ENCODE results near the gene ARHGDIG. TPM values are rescaled to one million over a fixed set of nuclear protein-coding genes. Genes with fewer than 3 reads are reported as not detected.

ARHGDIG gene
- total and polyA plus RNA-seq, 7 donors, result 1.6 to 5.7 (median 5.0) TPM; not detected in 1

DNA sequence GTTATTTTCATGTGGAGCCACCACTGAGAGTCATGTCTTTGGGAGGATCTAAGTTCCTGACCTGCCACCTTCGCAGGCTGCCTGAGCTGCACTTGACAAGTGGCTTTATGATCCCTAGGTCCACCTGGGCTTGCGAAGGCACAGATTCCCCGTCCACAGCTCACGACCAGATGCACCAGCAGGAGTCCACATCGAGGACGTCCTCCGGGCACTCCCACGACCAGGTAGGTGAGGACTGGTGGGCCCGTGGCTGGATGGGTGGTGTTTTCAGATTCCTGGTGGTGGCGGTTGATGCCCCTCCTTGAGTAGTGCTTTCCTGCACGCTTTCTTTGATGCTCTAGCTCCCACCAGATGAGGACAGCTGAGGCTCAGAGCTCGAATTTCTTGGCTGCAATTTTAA is 31.0 kb upstream of the ARHGDIG start:
- H3K27me3 ChIP-seq, result no peaks in the 10 kb centered on the region
- H3K36me3 ChIP-seq, result peaks cover 0 to 41% (median 16%) of the 10 kb centered on the region in 4 donors
- TF ChIP-seq POLR2A (IDR thresholded peaks at IDR 0.05) (no peak), EP300 (IDR thresholded peaks at IDR 0.05) (no peak), POLR2AphosphoS5 (IDR thresholded peaks at IDR 0.05) (no peak)
- TF ChIP-seq, protein P1, sequence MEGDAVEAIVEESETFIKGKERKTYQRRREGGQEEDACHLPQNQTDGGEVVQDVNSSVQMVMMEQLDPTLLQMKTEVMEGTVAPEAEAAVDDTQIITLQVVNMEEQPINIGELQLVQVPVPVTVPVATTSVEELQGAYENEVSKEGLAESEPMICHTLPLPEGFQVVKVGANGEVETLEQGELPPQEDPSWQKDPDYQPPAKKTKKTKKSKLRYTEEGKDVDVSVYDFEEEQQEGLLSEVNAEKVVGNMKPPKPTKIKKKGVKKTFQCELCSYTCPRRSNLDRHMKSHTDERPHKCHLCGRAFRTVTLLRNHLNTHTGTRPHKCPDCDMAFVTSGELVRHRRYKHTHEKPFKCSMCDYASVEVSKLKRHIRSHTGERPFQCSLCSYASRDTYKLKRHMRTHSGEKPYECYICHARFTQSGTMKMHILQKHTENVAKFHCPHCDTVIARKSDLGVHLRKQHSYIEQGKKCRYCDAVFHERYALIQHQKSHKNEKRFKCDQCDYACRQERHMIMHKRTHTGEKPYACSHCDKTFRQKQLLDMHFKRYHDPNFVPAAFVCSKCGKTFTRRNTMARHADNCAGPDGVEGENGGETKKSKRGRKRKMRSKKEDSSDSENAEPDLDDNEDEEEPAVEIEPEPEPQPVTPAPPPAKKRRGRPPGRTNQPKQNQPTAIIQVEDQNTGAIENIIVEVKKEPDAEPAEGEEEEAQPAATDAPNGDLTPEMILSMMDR (IDR thresholded peaks at IDR 0.05), result no peak
- no peak overlapping the region for H3K27ac ChIP-seq
- WGBS, 2 donors, result 87% methylated on average over 12 of the region's 12 CpGs
- no peaks in the 10 kb centered on the region for H3K4me1 ChIP-seq
- no peak for DNase-seq
- H3K4me3 ChIP-seq, result no peak overlapping the region
- no peaks in the 10 kb centered on the region for H3K9me3 ChIP-seq
- intact Hi-C loops (cut with DNase I), result no loop called here

DNA sequence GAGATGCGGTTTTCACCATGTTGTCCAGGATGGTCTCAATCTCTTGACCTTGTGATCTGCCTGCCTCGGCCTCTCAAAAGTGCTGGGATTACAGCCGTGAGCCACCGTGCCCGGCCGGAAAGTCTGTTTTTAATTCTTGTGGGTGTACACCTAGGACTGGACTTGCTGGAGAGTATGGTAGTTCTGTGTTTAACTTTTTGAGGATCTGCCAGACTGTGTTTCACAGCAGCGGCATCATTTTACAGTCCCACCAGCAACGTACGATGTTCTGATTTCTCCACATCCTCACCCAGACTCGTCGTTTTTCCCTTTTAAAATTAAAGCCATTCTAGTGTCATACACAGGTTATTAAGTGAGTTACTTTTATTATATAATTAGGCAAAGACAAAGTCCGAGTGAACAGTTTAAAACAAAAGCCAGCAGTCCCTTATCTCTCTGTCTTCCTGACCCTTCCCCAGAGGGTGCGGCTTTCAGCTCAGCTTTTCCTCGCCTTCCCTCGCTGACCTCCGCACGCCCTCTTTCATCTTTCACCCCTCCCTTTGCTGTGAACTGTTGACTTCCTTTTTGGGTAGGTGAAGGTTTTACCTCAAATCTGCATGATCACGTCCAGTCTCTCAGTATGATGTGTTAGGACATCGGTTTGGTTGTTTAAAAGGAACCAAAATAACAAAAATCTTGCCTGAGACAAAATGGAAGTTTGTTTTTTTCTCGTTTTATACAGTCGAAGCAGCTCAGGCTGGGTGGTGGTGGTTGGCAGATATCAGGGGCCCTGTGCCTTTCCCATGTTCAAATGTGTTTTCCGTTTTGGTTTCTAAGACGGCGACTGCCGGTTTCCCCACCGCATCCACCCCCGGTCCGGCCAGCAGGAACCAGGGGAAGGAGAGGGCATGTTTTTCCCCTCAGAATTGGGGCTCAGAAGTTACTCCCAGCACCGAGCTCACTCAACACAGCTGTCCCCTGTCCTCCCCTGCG is 27.7 kb upstream of the ARHGDIG start:
- no peaks in the 10 kb centered on the region for H3K27me3 ChIP-seq
- no peaks in the 10 kb centered on the region for H3K9me3 ChIP-seq
- no peaks in the 10 kb centered on the region for H3K4me1 ChIP-seq
- H3K4me3 ChIP-seq, result no peak overlapping the region
- no peak for DNase-seq
- peaks cover 0 to 66% (median 24%) of the 10 kb centered on the region in 4 donors for H3K36me3 ChIP-seq
- no peak for TF ChIP-seq POLR2A (IDR thresholded peaks at IDR 0.05)
- no peak for TF ChIP-seq EP300 (IDR thresholded peaks at IDR 0.05)
- TF ChIP-seq POLR2AphosphoS5 (IDR thresholded peaks at IDR 0.05), result no peak
- TF ChIP-seq, protein P1 (IDR thresholded peaks at IDR 0.05), result no peak
- 18 to 41% methylated on average over 30 of the region's 30 CpGs for WGBS, 2 donors
- H3K27ac ChIP-seq, result peak overlapping the region in 1 of 4 donors; percentile 14
- intact Hi-C loops (cut with DNase I), result no loop called here

DNA sequence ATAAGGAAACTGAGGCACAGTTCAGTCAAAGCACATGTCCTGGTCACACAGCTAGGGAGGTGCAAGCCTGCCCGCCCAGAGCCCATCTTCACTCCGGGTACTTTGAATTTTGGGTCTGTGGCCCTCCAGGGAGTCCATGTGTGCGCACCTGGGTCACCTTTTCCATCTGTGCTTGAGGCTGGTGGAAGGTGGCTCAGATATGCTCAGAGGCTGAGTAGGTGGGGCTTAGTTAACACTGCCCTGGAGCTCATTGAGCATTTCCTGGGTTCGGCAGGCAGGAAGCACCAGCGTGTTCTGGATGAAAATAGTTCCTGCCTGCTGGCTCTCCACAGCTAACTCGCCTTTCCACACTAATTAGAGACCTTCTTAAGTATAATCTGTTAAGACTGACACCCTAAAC is 26.6 kb upstream of the ARHGDIG start:
- no peak overlapping the region for H3K27ac ChIP-seq
- no peaks in the 10 kb centered on the region for H3K4me1 ChIP-seq
- no peak overlapping the region for H3K4me3 ChIP-seq
- DNase-seq, result no peak
- peaks cover 0 to 70% (median 24%) of the 10 kb centered on the region in 4 donors for H3K36me3 ChIP-seq
- H3K27me3 ChIP-seq, result no peaks in the 10 kb centered on the region
- intact Hi-C loops (cut with DNase I), result no loop called here
- TF ChIP-seq POLR2AphosphoS5 (IDR thresholded peaks at IDR 0.05), result no peak
- no peak for TF ChIP-seq EP300 (IDR thresholded peaks at IDR 0.05)
- no peak for TF ChIP-seq POLR2A (IDR thresholded peaks at IDR 0.05)
- TF ChIP-seq, protein P1 (IDR thresholded peaks at IDR 0.05), result no peak
- 55 to 70% methylated on average over 6 of the region's 6 CpGs for WGBS, 2 donors
- no peaks in the 10 kb centered on the region for H3K9me3 ChIP-seq

DNA sequence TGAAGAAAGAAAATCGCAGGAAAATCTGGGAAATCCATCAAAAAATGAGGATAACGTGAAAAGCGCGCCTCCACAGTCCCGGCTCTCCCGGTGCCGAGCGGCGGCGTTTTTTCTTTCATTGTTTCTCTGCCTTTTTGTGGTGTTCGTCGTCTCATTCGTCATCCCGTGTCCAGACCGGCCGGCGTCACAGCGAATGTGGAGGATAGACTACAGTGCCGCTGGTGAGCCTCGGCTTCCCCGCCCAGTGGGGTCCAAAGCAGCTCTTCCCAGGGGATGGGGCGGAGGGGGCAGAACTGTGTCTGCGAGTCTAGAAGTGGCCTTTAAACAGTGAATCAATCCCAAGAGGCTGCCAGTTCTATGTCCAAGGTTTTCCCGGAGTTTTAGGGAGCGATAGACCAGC is 25.9 kb upstream of the ARHGDIG start:
- WGBS, 2 donors, result 96 to 98% methylated on average over 25 of the region's 25 CpGs
- Histone ChIP-seq H3K27ac (no peak overlapping the region), H3K36me3 (peaks cover 0 to 71% (median 25%) of the 10 kb centered on the region in 4 donors), H3K4me3 (no peak overlapping the region), H3K27me3 (no peaks in the 10 kb centered on the region), H3K4me1 (no peaks in the 10 kb centered on the region), H3K9me3 (no peaks in the 10 kb centered on the region)
- no peak for DNase-seq
- TF ChIP-seq POLR2AphosphoS5 (IDR thresholded peaks at IDR 0.05) (no peak), EP300 (IDR thresholded peaks at IDR 0.05) (no peak), POLR2A (IDR thresholded peaks at IDR 0.05) (no peak)
- TF ChIP-seq, protein P1 (IDR thresholded peaks at IDR 0.05), result no peak
- intact Hi-C loops (cut with DNase I), result no loop called here

Data from sigmoid colon (tissue), 7 donors.